HCEC 1CT (cell line): Measurements from ENCODE around the gene UBAP1.
"Not testable (repeated sequence)": the region's sequence is repeated elsewhere in the genome, so short reads cannot be mapped to it uniquely, and the experiment has no call there.

Experiments
- DNase-seq: peaks from one replicate; pipeline ENCODE4 v3.0.0-alpha.2; 2017

UBAP1 gene

GRCh38 chr9:34271265-34272006 lies 92.6 kb downstream of the UBAP1 start:
- DNase-seq, result no peak

- no peak for DNase-seq
Observed at GRCh38 chr9:34272101-34272541, 93.3 kb downstream of the UBAP1 start.

DNA sequence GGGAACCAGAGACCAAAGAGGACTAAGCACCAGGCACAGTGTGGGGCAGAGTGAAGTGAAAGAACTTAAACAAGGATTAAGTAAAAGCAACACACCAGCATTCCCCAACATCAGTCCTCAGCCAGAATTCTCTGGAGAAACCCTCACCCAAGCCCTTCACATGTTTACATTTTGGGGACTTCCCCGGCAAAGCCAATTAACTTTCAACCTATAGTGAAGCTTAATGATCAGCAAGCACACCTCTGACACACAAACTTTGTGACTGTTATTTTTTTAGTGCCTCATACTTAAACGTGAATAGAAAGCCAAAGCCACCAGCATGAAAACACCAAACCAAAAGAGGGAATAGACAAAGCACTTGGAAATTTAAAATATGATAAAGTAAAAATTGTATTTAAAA lies 94.7 kb downstream of the UBAP1 start:
- not testable (repeated sequence) for DNase-seq

- DNase-seq, result no peak
Observed at GRCh38 chr9:34275811-34276210, 97.0 kb downstream of the UBAP1 start.

- DNase-seq, result no peak
Observed at GRCh38 chr9:34276772-34277171, 97.9 kb downstream of the UBAP1 start.

GRCh38 chr9:34279411-34279810 lies 100.6 kb downstream of the UBAP1 start:
- DNase-seq, result no peak

- no peak for DNase-seq
Observed at GRCh38 chr9:34282096-34282495, 103.3 kb downstream of the UBAP1 start.

DNA sequence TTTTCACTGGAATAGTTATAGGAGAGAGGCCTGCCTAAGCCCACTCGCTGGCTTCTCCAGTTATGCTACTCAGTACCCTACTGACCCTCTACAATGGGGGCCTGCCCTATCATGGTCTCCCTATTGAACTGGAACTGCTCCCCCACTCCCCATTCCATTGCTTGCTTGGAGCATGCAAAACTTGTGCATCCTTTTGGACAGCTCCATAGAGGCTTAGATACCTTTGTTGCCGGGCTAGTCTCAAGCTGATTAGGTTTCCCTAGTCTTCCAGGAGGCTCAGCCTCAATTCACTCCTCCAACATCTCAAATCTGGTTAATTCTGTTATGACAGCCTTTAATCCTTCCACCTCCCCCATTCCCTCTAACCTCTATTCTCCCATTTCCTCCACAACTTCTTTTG lies 110.3 kb downstream of the UBAP1 start:
- no peak for DNase-seq

DNA sequence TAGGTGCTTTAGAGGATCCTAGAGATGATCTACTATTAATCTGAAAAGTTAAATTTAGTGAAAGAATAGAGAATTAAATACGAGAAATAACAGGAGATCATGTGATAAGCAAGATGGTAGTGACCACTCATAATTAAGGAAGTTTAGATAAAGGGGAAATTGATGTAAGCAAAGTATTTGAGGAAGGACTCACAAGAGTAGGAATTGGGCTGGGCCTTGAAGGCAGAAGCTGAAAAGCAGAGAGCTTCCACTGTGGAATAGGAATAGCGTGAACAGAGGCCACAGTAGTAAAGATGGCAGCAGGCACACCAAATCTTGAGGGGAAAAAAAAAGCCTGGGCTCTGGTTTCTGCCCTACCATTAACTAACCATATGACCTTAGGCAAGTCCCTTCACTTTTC lies 112.2 kb downstream of the UBAP1 start:
- DNase-seq, result no peak

- no peak for DNase-seq
Observed at GRCh38 chr9:34291423-34291822, 112.6 kb downstream of the UBAP1 start.

- no peak for DNase-seq
Observed at GRCh38 chr9:34292552-34292951, 113.7 kb downstream of the UBAP1 start.

DNA sequence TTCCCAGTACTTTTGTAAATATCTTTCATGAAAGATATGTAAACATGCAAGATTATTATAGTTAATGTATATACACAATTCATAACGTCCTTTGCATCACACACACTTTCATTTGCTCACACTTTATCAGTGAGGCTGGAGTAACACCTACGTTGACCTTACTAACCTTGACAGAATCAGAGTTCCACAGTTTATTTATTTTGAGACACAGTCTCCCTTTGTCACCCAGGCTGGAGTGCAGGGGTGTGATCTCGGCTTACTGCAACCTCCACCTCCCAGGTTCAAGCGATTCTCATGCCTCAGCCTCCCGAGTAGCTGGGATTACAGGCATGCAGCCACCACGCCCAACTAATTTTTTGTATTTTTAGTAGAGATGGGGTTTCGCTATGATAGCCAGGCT lies 122.2 kb downstream of the UBAP1 start:
- not testable (repeated sequence) for DNase-seq
